ENCODE results near the gene SPANXN2.
"Not testable (repeated sequence)": the region's sequence is repeated elsewhere in the genome, so short reads cannot be mapped to it uniquely, and the experiment has no call there.

SPANXN2 gene
- 0 reads per million in 2 experiments for total RNA-seq

- DNase-seq (ENCODE audit: low read depth), result not testable (repeated sequence)
These were observed at the start of gene SPANXN2 for GRCh38 chrX:143720652-143721051. Gene SPANXN2 (minus strand): TSS chrX:143720752. CDS start chrX:143720668, 84 bp downstream.

- DNase-seq (ENCODE audit: low read depth), result no peak
These were observed 48.4 kb upstream of the SPANXN2 start for GRCh38 chrX:143768976-143769375.

GRCh38 chrX:143767789-143768188 lies 47.2 kb upstream of the SPANXN2 start:
- DNase-seq (ENCODE audit: low read depth), result not testable (repeated sequence)

GRCh38 chrX:143757887-143758286 lies 37.3 kb upstream of the SPANXN2 start:
- DNase-seq (ENCODE audit: low read depth), result no peak

GRCh38 chrX:143757375-143757774 lies 36.8 kb upstream of the SPANXN2 start:
- DNase-seq (ENCODE audit: low read depth), result no peak

- no peak for DNase-seq (ENCODE audit: low read depth)
These were observed 33.6 kb upstream of the SPANXN2 start for GRCh38 chrX:143754183-143754582.

- DNase-seq (ENCODE audit: low read depth), result no peak
These were observed 13.3 kb upstream of the SPANXN2 start for GRCh38 chrX:143733866-143734265.

GRCh38 chrX:143726296-143726695 lies 5.7 kb upstream of the SPANXN2 start:
- DNase-seq (ENCODE audit: low read depth), result no peak

- no peak for DNase-seq (ENCODE audit: low read depth)
These were observed 19.1 kb downstream of the SPANXN2 start for GRCh38 chrX:143701460-143701859.

- DNase-seq (ENCODE audit: low read depth), result no peak
These were observed 25.7 kb downstream of the SPANXN2 start for GRCh38 chrX:143694885-143695284.

- DNase-seq (ENCODE audit: low read depth), result no peak
These were observed 37.1 kb downstream of the SPANXN2 start for GRCh38 chrX:143683486-143683885.

- no peak for DNase-seq (ENCODE audit: low read depth)
These were observed 45.6 kb downstream of the SPANXN2 start for GRCh38 chrX:143674926-143675325.

- DNase-seq (ENCODE audit: low read depth), result no peak
These were observed 51.2 kb downstream of the SPANXN2 start for GRCh38 chrX:143669395-143669794.

GRCh38 chrX:143664302-143664701 lies 56.2 kb downstream of the SPANXN2 start:
- no peak for DNase-seq (ENCODE audit: low read depth)

GRCh38 chrX:143663755-143664154 lies 56.8 kb downstream of the SPANXN2 start:
- DNase-seq (ENCODE audit: low read depth), result no peak
